B cell (primary cell): ENCODE data around the gene TTC38. TPM values are rescaled to one million over a fixed set of nuclear protein-coding genes. Genes with fewer than 3 reads are reported as not detected.
"Not testable (repeated sequence)": the region's sequence is repeated elsewhere in the genome, so short reads cannot be mapped to it uniquely, and the experiment has no call there.

Source experiments
- ATAC-seq: fragments of 200-7000 bp; cut with Tn5 transposase; one replicate; pipeline ENCODE4 v1.10.0; 2021; ENCODE audit warnings: low read depth, mild to moderate bottlenecking, moderate number of reproducible peaks, moderate library complexity
- CTCF ChIA-PET: fragments of 350-600 bp; sonication (Branson Sonifier 250); formaldehyde crosslinking; loops from one replicate; lab custom pipeline; 2021; ENCODE audit warnings: antibody characterized with exemption, inconsistent platforms; lab: Charles Lee
- POLR2A ChIA-PET: fragments of 350-600 bp; sonication (Branson Sonifier 250); formaldehyde crosslinking; loops from one replicate; lab custom pipeline; 2021; ENCODE audit warnings: antibody characterized with exemption; lab: Charles Lee
- DNase-seq: peaks from one replicate; pipeline ENCODE4 v3.0.0; 2013
- H2AFZ ChIP-seq: 2 replicates; pipeline ENCODE4 v1.6.1; 2012; ENCODE audit warnings: mild to moderate bottlenecking, low read depth, low read length; ENCODE audit not compliant: insufficient read depth, poor library complexity, severe bottlenecking
- H3K27ac ChIP-seq, 2 donors: 1 replicate in 1 of 2; 2 replicates in 1 of 2; pipeline ENCODE4 v1.5.1; 2012 to 2013; ENCODE audit warnings: low read length in 2 of 2, mild to moderate bottlenecking in 2 of 2, moderate library complexity in 1 of 2
- H3K27me3 ChIP-seq, 4 experiments: fragments of 200-600 bp in 1 of 4; sonication (generic) in 1 of 4; replicated peaks in 1 of 4; 1 replicate in 2 of 4; 2 replicates in 2 of 4; pipeline versions ENCODE4 v1.6.1 to v1.7.0; 2013 to 2016; ENCODE audit warnings: low read length in 3 of 4, mild to moderate bottlenecking in 2 of 4, mixed read lengths in 1 of 4, moderate library complexity in 1 of 4; ENCODE audit not compliant: insufficient read depth in 4 of 4, control insufficient read depth in 3 of 4; ENCODE audit errors: control extremely low read depth in 1 of 4
- H3K36me3 ChIP-seq, 2 experiments: replicated peaks in 1 of 2; 1 replicate in 1 of 2; 2 replicates in 1 of 2; pipeline versions ENCODE4 v1.6.1 to v1.7.1; 2013; ENCODE audit warnings: low read length in 1 of 2; ENCODE audit not compliant: insufficient read depth in 2 of 2, control insufficient read depth in 1 of 2; ENCODE audit errors: control extremely low read depth in 1 of 2, extremely low read depth in 1 of 2
- H3K4me1 ChIP-seq, 2 donors: fragments of 200-600 bp in 1 of 2; sonication (generic) in 1 of 2; 1 replicate in 1 of 2; 2 replicates in 1 of 2; pipeline versions ENCODE4 v1.5.1 to v1.6.1; 2013 to 2017; ENCODE audit warnings: low read length in 2 of 2; ENCODE audit not compliant: control insufficient read depth in 2 of 2, insufficient read depth in 2 of 2
- H3K4me2 ChIP-seq: replicated peaks from 2 replicates; pipeline ENCODE3; 2012; ENCODE audit warnings: mild to moderate bottlenecking, low read depth, low read length; ENCODE audit not compliant: poor library complexity, severe bottlenecking
- H3K4me3 ChIP-seq, 5 experiments: fragments of 200-600 bp in 1 of 5; sonication (generic) in 1 of 5; 1 replicate in 3 of 5; 2 replicates in 2 of 5; pipeline versions ENCODE4 v1.5.1 to v1.7.0; 2011 to 2016; ENCODE audit warnings: low read length in 4 of 5, mild to moderate bottlenecking in 4 of 5, low read depth in 2 of 5, control low read depth in 1 of 5, moderate library complexity in 1 of 5; ENCODE audit not compliant: insufficient read depth in 1 of 5; ENCODE audit errors: control extremely low read depth in 1 of 5, extremely low read depth in 1 of 5
- H3K79me2 ChIP-seq: fragments of 200-600 bp; sonication (generic); one replicate; pipeline ENCODE4 v1.6.0; 2016; ENCODE audit warnings: low read length; ENCODE audit not compliant: control insufficient read depth, insufficient read depth
- H3K9ac ChIP-seq: fragments of 200-600 bp; sonication (generic); 2 replicates; pipeline ENCODE4 v1.6.1; 2017; ENCODE audit warnings: mild to moderate bottlenecking, low read length, moderate library complexity
- H3K9me3 ChIP-seq, 3 donors: one replicate each; pipeline versions ENCODE4 v1.6.1 to v1.7.1; 2013; ENCODE audit warnings: low read length in 2 of 3; ENCODE audit not compliant: control insufficient read depth in 2 of 3, insufficient read depth in 1 of 3; ENCODE audit errors: control extremely low read depth in 1 of 3
- H4K20me1 ChIP-seq: 2 replicates; pipeline ENCODE4 v1.6.0; 2012; ENCODE audit warnings: mild to moderate bottlenecking, low read length; ENCODE audit not compliant: insufficient read depth, control insufficient read depth, poor library complexity, severe bottlenecking
- H3K27ac Mint-ChIP-seq: one replicate; pipeline ENCODE4 v1.8.0; 2021; ENCODE audit warnings: mixed read lengths
- H3K27me3 Mint-ChIP-seq: one replicate; pipeline ENCODE4 v1.8.0; 2021; ENCODE audit warnings: mixed read lengths
- H3K4me1 Mint-ChIP-seq: one replicate; pipeline ENCODE4 v1.8.0; 2021; ENCODE audit warnings: mixed read lengths
- H3K4me3 Mint-ChIP-seq: one replicate; pipeline ENCODE4 v1.8.0; 2021; ENCODE audit warnings: mixed read lengths
- H3K9me3 Mint-ChIP-seq: one replicate; pipeline ENCODE4 v1.8.0; 2022; ENCODE audit warnings: mixed read lengths; ENCODE audit not compliant: insufficient read depth
- CTCF ChIP-seq: fragments of 200-600 bp; IDR thresholded peaks from one replicate; pipeline ENCODE4 v1.8.0; 2022; ENCODE audit warnings: antibody characterized with exemption, mild to moderate bottlenecking
- EZH2 ChIP-seq: IDR thresholded peaks from 2 replicates; pipeline ENCODE4 v1.6.1; 2012; ENCODE audit warnings: borderline replicate concordance, low read depth, mild to moderate bottlenecking, moderate library complexity, low read length; ENCODE audit not compliant: insufficient read depth, poor library complexity, severe bottlenecking
- WGBS: methylation state at CpG from one replicate; pipeline ENCODE4 v1.1.5; 2013; ENCODE audit warnings: missing lambda C conversion rate; ENCODE audit not compliant: insufficient coverage; 5-methylcytosine and 5-hydroxymethylcytosine counted together
- intact Hi-C: fragments of 100-400 bp; cut with micrococcal nuclease; formaldehyde crosslinking; loops from one replicate; pipeline ENCODE4 v1.10.0; 2022
- polyA plus RNA-seq: library from polyadenylated mRNA; depleted of rRNA; stranded (reverse); fragments of >200 nt; gene quantifications from 2 replicates; pipeline ENCODE4 v1.2.3, GENCODE V29; 2012
- total RNA-seq, 2 donors: library from RNA; stranded (reverse); fragments of 120-200 nt in 1 of 2; gene quantifications; 1 replicate in 1 of 2; 2 replicates in 1 of 2; pipeline versions ENCODE4 v1.2.3 to v1.2.4, GENCODE V29; 2013 to 2022

Gene TTC38
- total and polyA plus RNA-seq, 2 donors (not counting 1 experiment from before 2014, with no cell fraction given) = 10.8 to 13.3 TPM

GRCh38 chr22:46312056-46312455, 44.2 kb downstream of the TTC38 start:
- intact Hi-C loops = no loop called here

DNA sequence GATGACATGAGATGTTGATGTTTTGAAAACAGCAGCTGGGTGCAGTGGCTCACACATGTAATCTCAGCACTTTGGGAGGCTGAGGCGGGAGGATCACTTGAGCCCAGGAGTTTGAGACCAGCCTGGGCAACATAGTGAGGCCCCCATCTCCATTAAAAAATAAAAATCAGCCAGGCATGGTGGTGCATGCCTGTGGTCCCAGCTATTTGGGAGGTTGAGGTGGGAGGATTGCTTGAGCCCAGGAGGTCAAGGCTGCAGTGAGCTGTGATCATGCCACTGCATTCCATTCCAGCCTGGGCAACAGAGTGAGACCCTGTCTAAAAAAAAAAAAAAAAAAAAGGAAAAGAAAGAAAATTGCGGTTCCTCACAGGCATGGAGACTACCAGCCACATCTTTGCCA, 45.0 kb downstream of the TTC38 start:
- H4K20me1 ChIP-seq, H3K4me2 ChIP-seq, H3K9me3 ChIP-seq, H3K9ac ChIP-seq, H3K36me3 ChIP-seq, H3K4me3 Mint-ChIP-seq, H2AFZ ChIP-seq, ATAC-seq, H3K27me3 ChIP-seq, H3K4me1 Mint-ChIP-seq, DNase-seq, H3K27me3 Mint-ChIP-seq, H3K9me3 Mint-ChIP-seq, H3K4me1 ChIP-seq, H3K4me3 ChIP-seq, H3K27ac Mint-ChIP-seq, H3K27ac ChIP-seq, intact Hi-C loops: not testable (repeated sequence)
- no CpG with 5 or more reads among the region's 2 CpGs for WGBS
- H3K79me2 ChIP-seq = peaks cover 16% of the 10 kb centered on the region
- CTCF ChIA-PET = interaction anchor here (0.7 to 12.8 kb wide), 10 partner anchors 10 to 553 kb away, joined by 3 to 228 read pairs (median 4); no protein-coding TSS in a partner anchor
- POLR2A ChIA-PET = interaction anchor here (0.6 to 0.7 kb wide), 3 partner anchors 13 to 454 kb away, joined by 3 to 6 read pairs (median 4); no protein-coding TSS in a partner anchor

More at GRCh38 chr22:46312056-46312455, 44.2 kb downstream of the TTC38 start:
- Mint-ChIP-seq H3K27ac (no peak overlapping the region), H3K4me3 (no peak overlapping the region), H3K9me3 (no peaks in the 10 kb centered on the region), H3K27me3 (no peaks in the 10 kb centered on the region), H3K4me1 (no peaks in the 10 kb centered on the region)
- POLR2A ChIA-PET = interaction anchor here (0.7 kb wide), 2 partner anchors 70 to 344 kb away, joined by 6 to 7 read pairs; no protein-coding TSS in a partner anchor
- no peaks in the 10 kb centered on the region for H3K36me3 ChIP-seq
- no peaks in the 10 kb centered on the region for H3K27me3 ChIP-seq
- peaks cover 20% of the 10 kb centered on the region for H3K79me2 ChIP-seq
- no peak for DNase-seq
- no peaks in the 10 kb centered on the region for H3K9me3 ChIP-seq
- no peak overlapping the region for H3K4me3 ChIP-seq
- no peak overlapping the region for H3K9ac ChIP-seq
- H2AFZ ChIP-seq = no peak overlapping the region
- 100% methylated on average over 7 of the region's 8 CpGs for WGBS
- no peak overlapping the region for H3K4me2 ChIP-seq
- ATAC-seq = no peak
- H3K4me1 ChIP-seq = no peaks in the 10 kb centered on the region
- TF ChIP-seq EZH2 (no peak), CTCF (no peak)
- no peak overlapping the region for H3K27ac ChIP-seq
- H4K20me1 ChIP-seq = no peaks in the 10 kb centered on the region
- CTCF ChIA-PET = interaction anchor here (0.7 to 12.8 kb wide), 6 partner anchors 9 to 317 kb away, joined by 3 to 228 read pairs (median 4); no protein-coding TSS in a partner anchor
